GM12878 (cell line): ENCODE results near the gene DUSP14. TPM values are rescaled to one million over a fixed set of nuclear protein-coding genes. Genes with fewer than 3 reads are reported as not detected.
"Not testable (repeated sequence)": the region's sequence is repeated elsewhere in the genome, so short reads cannot be mapped to it uniquely, and the experiment has no call there.

Experiments
- ATAC-seq: fragments of 200-7000 bp; cut with Tn5 transposase; 3 replicates; pipeline ENCODE4 v1.9.1; 2020; ENCODE audit warnings: mild to moderate bottlenecking, moderate library complexity
- BruUV-seq: library from RNA; stranded (reverse); fragments of 400-500 nt; replicated peaks from 2 replicates; lab custom pipeline; 2021; lab: Mats Ljungman, UMichigan
- CTCF ChIA-PET: fragments of 300-600 bp; sonication (Branson Sonifier 250); formaldehyde crosslinking; extraction: SDS; loops from one replicate; lab custom pipeline; 2021; ENCODE audit warnings: inconsistent platforms; lab: Yijun Ruan, JAX
- POLR2A ChIA-PET: fragments of 350-600 bp; formaldehyde crosslinking; extraction: SDS; loops from one replicate; lab custom pipeline; 2021; ENCODE audit warnings: inconsistent platforms; lab: Charles Lee
- RAD21 ChIA-PET: fragments of 300-600 bp; sonication (Branson Sonifier 250); formaldehyde crosslinking; loops from one replicate; lab custom pipeline; 2023; ENCODE audit warnings: antibody characterized with exemption; ENCODE audit not compliant: unreplicated experiment; lab: Charles Lee
- SMC1A ChIA-PET: fragments of 300-600 bp; sonication (Branson Sonifier 250); formaldehyde crosslinking; loops from one replicate; lab custom pipeline; 2023; ENCODE audit not compliant: unreplicated experiment, uncharacterized antibody; lab: Charles Lee
- DNase-seq: peaks from one replicate; pipeline ENCODE4 v3.0.0-alpha.2; 2011; ENCODE audit warnings: low read depth, low spot score
- FAIRE-seq: peaks from 3 replicates; lab custom pipeline; 2011; peaks lifted over from hg19 to GRCh38; lab: Jason Lieb, UNC
- H2AFZ ChIP-seq: 2 replicates; pipeline ENCODE4 v1.6.0; 2011; ENCODE audit warnings: low read depth, low read length, control low read depth; ENCODE audit not compliant: control insufficient read depth
- H3K27ac ChIP-seq: 2 replicates; pipeline ENCODE4 v1.5.1; 2011; ENCODE audit warnings: control low read depth; ENCODE audit not compliant: control insufficient read depth, insufficient read depth
- H3K27me3 ChIP-seq, 2 experiments: replicated peaks in 1 of 2; 2 replicates each; pipeline versions ENCODE4 v1.6.0 to v1.6.1; 2011; ENCODE audit warnings: low read length in 1 of 2; ENCODE audit not compliant: control insufficient read depth in 2 of 2, insufficient read depth in 2 of 2
- H3K36me3 ChIP-seq, 2 experiments: 2 replicates each; pipeline ENCODE4 v1.5.1; 2011; ENCODE audit warnings: low read length in 1 of 2; ENCODE audit not compliant: control insufficient read depth in 2 of 2, insufficient read depth in 2 of 2
- H3K4me1 ChIP-seq: 2 replicates; pipeline ENCODE4 v1.6.1; 2011; ENCODE audit warnings: mild to moderate bottlenecking, low read length, moderate library complexity, mixed read lengths; ENCODE audit not compliant: control insufficient read depth, insufficient read depth
- H3K4me2 ChIP-seq: 2 replicates; pipeline ENCODE4 v1.6.0; 2011; ENCODE audit warnings: control low read depth; ENCODE audit not compliant: control insufficient read depth, insufficient read depth
- H3K4me3 ChIP-seq: fragments of 200-600 bp; sonication (generic); 2 replicates; pipeline ENCODE4 v1.5.1; 2016
- H3K79me2 ChIP-seq: 2 replicates; pipeline ENCODE4 v1.6.0; 2011; ENCODE audit warnings: low read length; ENCODE audit not compliant: control insufficient read depth, insufficient read depth
- H3K9ac ChIP-seq: 2 replicates; pipeline ENCODE4 v1.8.0; 2011; ENCODE audit warnings: low read length, control low read depth, mixed read lengths; ENCODE audit not compliant: control insufficient read depth, insufficient read depth
- H3K9me3 ChIP-seq: replicated peaks from 3 replicates; pipeline ENCODE4 v1.5.1; 2011; ENCODE audit warnings: mild to moderate bottlenecking, low read length; ENCODE audit not compliant: control insufficient read depth, insufficient read depth
- H4K20me1 ChIP-seq: 2 replicates; pipeline ENCODE4 v1.6.0; 2011; ENCODE audit not compliant: control insufficient read depth, insufficient read depth
- DPF2 ChIP-seq: fragments of 450-650 bp; IDR thresholded peaks from 2 replicates; pipeline ENCODE4 v1.6.1; 2017; ENCODE audit warnings: mild to moderate bottlenecking
- NBN ChIP-seq: fragments of 450-650 bp; IDR thresholded peaks from 2 replicates; pipeline ENCODE4 v1.6.1; 2016
- TARDBP ChIP-seq: IDR thresholded peaks from 2 replicates; pipeline ENCODE4 v1.6.1; 2016; ENCODE audit warnings: borderline replicate concordance
- ZNF384 ChIP-seq: IDR thresholded peaks from 2 replicates; pipeline ENCODE4 v1.6.1; 2012; ENCODE audit warnings: low read depth, mild to moderate bottlenecking, low read length, improper control_type of control experiment, borderline replicate concordance
- WGBS: methylation state at CpG from one replicate; pipeline ENCODE4 v1.1.6; 2016; ENCODE audit warnings: low lambda C conversion rate; ENCODE audit not compliant: insufficient replicate concordance, insufficient coverage; ENCODE audit errors: missing lambda C conversion rate; 5-methylcytosine and 5-hydroxymethylcytosine counted together
- in situ Hi-C: fragments of 300-500 bp; cut with MboI; formaldehyde crosslinking; loops from 9 replicates; pipeline ENCODE4 v1.14.3; 2018; ENCODE audit warnings: mixed read lengths
- intact Hi-C: fragments of 100-400 bp; cut with micrococcal nuclease; formaldehyde crosslinking; loops from one replicate; pipeline ENCODE4 v1.14.2; 2022; ENCODE audit not compliant: unreplicated experiment
- polyA plus RNA-seq, 11 experiments: library from polyadenylated mRNA; depleted of rRNA in 4 of 11; unstranded in 6 of 11; stranded (reverse) in 5 of 11; fragments of >200 nt; fragmentation: Nextera tagmentation in 4 of 11; fragmentation: Illumina TruSeq in 1 of 11; extraction: Ambion mirVana in 4 of 11; extraction: Trizol in 1 of 11; gene quantifications; 1 replicate in 1 of 11; 2 replicates in 10 of 11; pipeline versions ENCODE4 v1.2.1 to v1.2.3, GENCODE V29; 2011 to 2016; ENCODE audit warnings: inconsistent platforms in 2 of 11, missing spikeins in 2 of 11, low read depth in 1 of 11
- total RNA-seq, 4 experiments: library from RNA; depleted of rRNA in 3 of 4; stranded (reverse); fragments of >200 nt in 3 of 4; fragmentation: Illumina TruSeq in 1 of 4; extraction: Trizol in 1 of 4; gene quantifications; 2 replicates each; pipeline versions ENCODE4 v1.2.1 to v1.2.3, GENCODE V29; 2013 to 2021
- TF ChIP-seq, protein P1 (sequence below): IDR thresholded peaks from 2 replicates; pipeline ENCODE4 v1.6.1; 2012; ENCODE audit warnings: low read depth, low read length, improper control_type of control experiment
- TF ChIP-seq, protein P2 (sequence below): IDR thresholded peaks from 2 replicates; pipeline ENCODE4 v1.6.1; 2012; ENCODE audit warnings: low read length, inconsistent platforms
- TF ChIP-seq, protein P3 (sequence below): fragments of 450-650 bp; IDR thresholded peaks from 2 replicates; pipeline ENCODE4 v1.6.1; 2017; ENCODE audit warnings: mild to moderate bottlenecking, moderate library complexity

Gene DUSP14
- total and polyA plus RNA-seq, 10 of the 15 experiments (the other 5 are each of a cell fraction or from before 2014, with no cell fraction given), result 14.5 to 36.5 (median 24.4) TPM

DNA sequence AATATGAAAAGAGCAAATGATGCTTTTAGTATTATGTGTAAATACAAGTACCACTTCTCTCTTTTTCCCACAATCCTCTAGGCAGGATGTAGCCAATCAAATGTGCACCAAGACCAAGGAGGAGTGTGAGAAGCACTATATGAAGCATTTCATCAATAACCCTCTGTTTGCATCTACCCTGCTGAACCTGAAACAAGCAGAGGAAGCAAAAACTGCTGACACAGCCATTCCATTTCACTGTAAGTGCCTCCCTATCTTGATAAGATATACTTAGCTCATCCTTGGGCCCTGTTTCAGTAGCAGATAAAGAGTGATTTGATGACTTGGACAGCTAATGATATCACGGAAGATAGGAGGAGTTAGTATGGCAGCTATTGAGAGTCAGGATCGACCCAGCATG lies 49.3 kb upstream of the DUSP14 start:
- ATAC-seq (no peak), FAIRE-seq (no peak), DNase-seq (no peak)
- in situ Hi-C loops, result no loop called here
- no peaks in the 10 kb centered on the region for H3K27me3 ChIP-seq
- peaks cover 6% of the 10 kb centered on the region; the same call in 1 of the 2 replicates for H3K4me1 ChIP-seq
- 98% methylated on average over 2 of the region's 2 CpGs for WGBS
- peaks cover 5 to 22% of the 10 kb centered on the region in 2 experiments for H3K36me3 ChIP-seq
- H3K9ac ChIP-seq, result no peak overlapping the region
- intact Hi-C loops, result no loop called here
- BruUV-seq, result no TSS peak
- no peak overlapping the region for H2AFZ ChIP-seq
- CTCF ChIA-PET, result interaction anchor here (1.2 to 2.4 kb wide), 3 partner anchors 10 to 67 kb away, joined by 4 to 6 read pairs (median 4); no protein-coding TSS in a partner anchor
- POLR2A ChIA-PET, result interaction anchor here (1.3 to 1.6 kb wide), 2 partner anchors 9 to 26 kb away, joined by 3 to 4 read pairs; no protein-coding TSS in a partner anchor
- no peak overlapping the region for H3K4me2 ChIP-seq
- no peak overlapping the region for H3K4me3 ChIP-seq
- no peak overlapping the region for H3K27ac ChIP-seq
- SMC1A ChIA-PET, result interaction anchor here (2.4 to 2.5 kb wide), 2 partner anchors 9 to 10 kb away, joined by 8 to 18 read pairs; no protein-coding TSS in a partner anchor
- TF ChIP-seq, protein P1, sequence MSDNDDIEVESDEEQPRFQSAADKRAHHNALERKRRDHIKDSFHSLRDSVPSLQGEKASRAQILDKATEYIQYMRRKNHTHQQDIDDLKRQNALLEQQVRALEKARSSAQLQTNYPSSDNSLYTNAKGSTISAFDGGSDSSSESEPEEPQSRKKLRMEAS, result no peak
- no peak for TF ChIP-seq TARDBP
- H4K20me1 ChIP-seq, result no peaks in the 10 kb centered on the region
- no peaks in the 10 kb centered on the region for H3K9me3 ChIP-seq
- RAD21 ChIA-PET, result interaction anchor here (0.9 to 1.2 kb wide), 3 partner anchors 9 to 67 kb away, joined by 3 to 5 read pairs (median 4); no protein-coding TSS in a partner anchor
- H3K79me2 ChIP-seq, result no peaks in the 10 kb centered on the region

DNA sequence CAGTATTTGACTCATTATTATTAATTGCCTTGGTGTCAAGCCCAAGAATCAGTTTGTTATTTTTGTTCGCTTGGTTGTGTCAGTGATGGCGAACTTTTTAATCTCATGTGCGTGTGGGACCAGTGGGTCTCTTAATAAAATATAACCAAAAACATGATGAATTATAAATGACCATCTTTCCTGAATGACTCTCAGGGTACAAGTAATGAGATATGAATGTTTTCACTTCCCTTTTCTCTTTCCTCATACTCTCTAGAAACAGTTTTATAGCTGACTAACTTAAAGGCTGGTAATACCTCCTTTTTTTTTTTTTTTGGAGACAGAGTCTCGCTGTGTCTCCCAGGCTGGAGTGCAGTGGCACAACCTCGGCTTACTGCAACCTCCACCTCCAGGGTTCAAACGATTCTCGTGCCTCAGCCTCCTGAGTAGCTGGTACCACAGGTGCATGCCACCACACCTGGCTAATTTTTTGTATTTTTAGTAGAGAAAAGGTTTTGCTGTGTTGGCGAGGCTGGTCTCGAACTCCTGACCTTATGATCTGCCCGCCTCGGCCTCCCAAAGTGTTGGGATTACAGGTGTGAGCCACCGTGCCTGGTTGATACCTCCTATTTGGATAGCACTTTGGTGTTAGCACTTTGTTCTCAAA lies 48.2 kb upstream of the DUSP14 start:
- ATAC-seq, result peak; percentile 85
- ChIA-PET RAD21 (interaction anchor here (0.7 to 1.3 kb wide), 7 partner anchors 11 to 68 kb away, joined by 3 to 5 read pairs (median 4); no protein-coding TSS in a partner anchor), POLR2A (interaction anchor here (0.6 to 1.6 kb wide), 12 partner anchors 8 to 1758 kb away, joined by 3 to 11 read pairs (median 4); partner anchors contain the start of genes ACACA and TADA2A), CTCF (interaction anchor here (0.7 to 1.5 kb wide), 4 partner anchors 11 to 68 kb away, joined by 3 to 4 read pairs (median 4); no protein-coding TSS in a partner anchor), SMC1A (interaction anchor here (0.7 to 2.5 kb wide), 7 partner anchors 8 to 390 kb away, joined by 3 to 18 read pairs (median 4); no protein-coding TSS in a partner anchor)
- H3K4me2 ChIP-seq, BruUV-seq, H4K20me1 ChIP-seq, H3K4me3 ChIP-seq, H3K27ac ChIP-seq, H3K9me3 ChIP-seq, H3K4me1 ChIP-seq, in situ Hi-C loops, H3K79me2 ChIP-seq, FAIRE-seq, H2AFZ ChIP-seq, intact Hi-C loops, H3K27me3 ChIP-seq, H3K9ac ChIP-seq, DNase-seq: not testable (repeated sequence)
- H3K36me3 ChIP-seq, result peaks cover 5 to 21% of the 10 kb centered on the region in 2 experiments
- 36% methylated on average over 12 of the region's 12 CpGs for WGBS
- TF ChIP-seq DPF2 (peak; percentile 67; the same call in 1 of the 2 replicates), NBN (0 out of 2 replicates have a peak, but pooled peaks have one; percentile 47), ZNF384 (peak; percentile 71)
- TF ChIP-seq, protein P2, sequence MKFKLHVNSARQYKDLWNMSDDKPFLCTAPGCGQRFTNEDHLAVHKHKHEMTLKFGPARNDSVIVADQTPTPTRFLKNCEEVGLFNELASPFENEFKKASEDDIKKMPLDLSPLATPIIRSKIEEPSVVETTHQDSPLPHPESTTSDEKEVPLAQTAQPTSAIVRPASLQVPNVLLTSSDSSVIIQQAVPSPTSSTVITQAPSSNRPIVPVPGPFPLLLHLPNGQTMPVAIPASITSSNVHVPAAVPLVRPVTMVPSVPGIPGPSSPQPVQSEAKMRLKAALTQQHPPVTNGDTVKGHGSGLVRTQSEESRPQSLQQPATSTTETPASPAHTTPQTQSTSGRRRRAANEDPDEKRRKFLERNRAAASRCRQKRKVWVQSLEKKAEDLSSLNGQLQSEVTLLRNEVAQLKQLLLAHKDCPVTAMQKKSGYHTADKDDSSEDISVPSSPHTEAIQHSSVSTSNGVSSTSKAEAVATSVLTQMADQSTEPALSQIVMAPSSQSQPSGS, result peak; percentile 25; the same call in 1 of the 2 replicates
- TF ChIP-seq, protein P3, sequence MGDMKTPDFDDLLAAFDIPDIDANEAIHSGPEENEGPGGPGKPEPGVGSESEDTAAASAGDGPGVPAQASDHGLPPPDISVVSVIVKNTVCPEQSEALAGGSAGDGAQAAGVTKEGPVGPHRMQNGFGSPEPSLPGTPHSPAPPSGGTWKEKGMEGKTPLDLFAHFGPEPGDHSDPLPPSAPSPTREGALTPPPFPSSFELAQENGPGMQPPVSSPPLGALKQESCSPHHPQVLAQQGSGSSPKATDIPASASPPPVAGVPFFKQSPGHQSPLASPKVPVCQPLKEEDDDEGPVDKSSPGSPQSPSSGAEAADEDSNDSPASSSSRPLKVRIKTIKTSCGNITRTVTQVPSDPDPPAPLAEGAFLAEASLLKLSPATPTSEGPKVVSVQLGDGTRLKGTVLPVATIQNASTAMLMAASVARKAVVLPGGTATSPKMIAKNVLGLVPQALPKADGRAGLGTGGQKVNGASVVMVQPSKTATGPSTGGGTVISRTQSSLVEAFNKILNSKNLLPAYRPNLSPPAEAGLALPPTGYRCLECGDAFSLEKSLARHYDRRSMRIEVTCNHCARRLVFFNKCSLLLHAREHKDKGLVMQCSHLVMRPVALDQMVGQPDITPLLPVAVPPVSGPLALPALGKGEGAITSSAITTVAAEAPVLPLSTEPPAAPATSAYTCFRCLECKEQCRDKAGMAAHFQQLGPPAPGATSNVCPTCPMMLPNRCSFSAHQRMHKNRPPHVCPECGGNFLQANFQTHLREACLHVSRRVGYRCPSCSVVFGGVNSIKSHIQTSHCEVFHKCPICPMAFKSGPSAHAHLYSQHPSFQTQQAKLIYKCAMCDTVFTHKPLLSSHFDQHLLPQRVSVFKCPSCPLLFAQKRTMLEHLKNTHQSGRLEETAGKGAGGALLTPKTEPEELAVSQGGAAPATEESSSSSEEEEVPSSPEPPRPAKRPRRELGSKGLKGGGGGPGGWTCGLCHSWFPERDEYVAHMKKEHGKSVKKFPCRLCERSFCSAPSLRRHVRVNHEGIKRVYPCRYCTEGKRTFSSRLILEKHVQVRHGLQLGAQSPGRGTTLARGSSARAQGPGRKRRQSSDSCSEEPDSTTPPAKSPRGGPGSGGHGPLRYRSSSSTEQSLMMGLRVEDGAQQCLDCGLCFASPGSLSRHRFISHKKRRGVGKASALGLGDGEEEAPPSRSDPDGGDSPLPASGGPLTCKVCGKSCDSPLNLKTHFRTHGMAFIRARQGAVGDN, result peak; percentile 28; the same call in 1 of the 2 replicates
